Measurements from ENCODE around the gene PDE10A. TPM values are rescaled to one million over a fixed set of nuclear protein-coding genes. Genes with fewer than 3 reads are reported as not detected.

The PDE10A gene
- 0.31 and 0.44 TPM in 2 replicates for total RNA-seq (2021)
- long read RNA-seq: 0 reads

DNA sequence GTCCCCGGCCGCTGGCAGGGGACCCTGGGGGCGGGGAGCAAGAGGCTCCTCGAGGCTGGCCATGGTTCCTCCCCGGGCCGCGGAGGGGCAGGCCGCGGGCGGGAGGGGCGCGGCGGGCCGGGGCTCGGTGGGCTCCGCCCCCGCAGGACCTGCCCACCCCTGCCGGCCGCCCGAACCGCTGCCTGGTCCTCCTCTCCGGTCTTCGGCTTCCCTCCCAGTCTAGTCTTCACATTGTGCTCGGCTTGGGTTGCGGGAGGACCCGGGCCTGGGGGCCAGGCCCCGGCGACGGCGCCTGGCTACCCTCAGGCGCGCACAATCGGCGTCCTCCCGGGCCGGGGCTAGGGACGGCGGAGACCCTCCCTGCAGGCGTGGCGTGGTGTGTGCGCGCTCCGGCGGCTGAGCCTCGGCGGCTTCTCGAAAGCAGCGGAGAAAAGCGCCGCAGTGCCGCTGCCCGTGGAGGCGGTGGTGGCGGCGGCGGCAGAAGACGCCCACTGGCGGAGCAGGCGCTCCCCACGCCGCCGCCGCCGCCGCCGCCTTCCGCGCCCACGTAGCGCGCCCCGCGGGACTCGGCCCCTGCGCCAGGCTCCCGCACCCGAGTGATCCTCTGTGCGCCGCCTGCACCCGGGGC lies at the start of gene PDE10A:
Gene PDE10A (minus strand): TSS at position 493 of the 628 bp plus-strand sequence. CDS start 430 bp downstream, at position 63.
- no CpG with 5 or more reads among the region's 80 CpGs for WGBS (ENCODE audit: extremely low coverage, insufficient read length, low lambda C conversion rate)
- Histone ChIP-seq H3K4me1 (ENCODE audit: insufficient read depth, low read length) (peaks cover 2% of the 10 kb centered on the region), H3K14ac (ENCODE audit: insufficient read depth, low read length) (no peak within 1 kb of the TSS), H3T11ph (ENCODE audit: low read length) (no peak within 1 kb of the TSS), H3K27me3 (ENCODE audit: insufficient read depth, low read length) (peaks cover 61% of the 10 kb centered on the region), H3K79me1 (ENCODE audit: insufficient read depth, low read depth, low read length, poor library complexity, severe bottlenecking) (no peaks in the 10 kb centered on the region), H2BK20ac (ENCODE audit: low read depth, low read length, poor library complexity, severe bottlenecking) (no peak within 1 kb of the TSS), H3K4ac (ENCODE audit: low read depth, low read length) (no peak within 1 kb of the TSS), H4K8ac (replicated peaks; ENCODE audit: insufficient read length, low read depth, low read length) (no peak within 1 kb of the TSS), H3K9me3 (ENCODE audit: control insufficient read depth, low read depth, low read length) (no peaks in the 10 kb centered on the region), H2AFZ (ENCODE audit: low read length) (no peak within 1 kb of the TSS), H4K20me1 (ENCODE audit: control insufficient read depth, insufficient read depth, insufficient read length) (no peaks in the 10 kb centered on the region), H2BK5ac (ENCODE audit: insufficient read length, low read length) (no peak within 1 kb of the TSS), H3K18ac (ENCODE audit: insufficient read length, low read depth, low read length) (no peak within 1 kb of the TSS), H4K5ac (ENCODE audit: insufficient read length, low read depth, low read length) (no peak within 1 kb of the TSS), H2BK120ac (ENCODE audit: low read depth, low read length, poor library complexity, severe bottlenecking) (no peak within 1 kb of the TSS), H2BK12ac (ENCODE audit: insufficient read length, low read depth, low read length) (no peak within 1 kb of the TSS), H3K9ac (ENCODE audit: extremely low read depth, insufficient read length, low read length) (no peak within 1 kb of the TSS), H3K56ac (ENCODE audit: insufficient read length, low read depth, low read length) (no peak within 1 kb of the TSS), H2AK5ac (ENCODE audit: insufficient read length, low read length) (no peak within 1 kb of the TSS), H4K91ac (ENCODE audit: insufficient read length, low read depth, low read length) (no peak within 1 kb of the TSS), H3K79me2 (ENCODE audit: insufficient read depth, low read length) (no peaks in the 10 kb centered on the region), H3K4me2 (ENCODE audit: insufficient read depth, insufficient read length, low read length) (peak within 1 kb of the TSS; percentile 76), H3K23me2 (ENCODE audit: insufficient read length, low read depth, low read length, poor library complexity, severe bottlenecking) (peaks cover 25% of the 10 kb centered on the region), H3K23ac (ENCODE audit: insufficient read length, low read depth, low read length) (no peak within 1 kb of the TSS), H2BK15ac (ENCODE audit: low read depth, low read length) (no peak within 1 kb of the TSS), H3K27ac (ENCODE audit: insufficient read length, low read depth, low read length) (no peak within 1 kb of the TSS)
- Mint-ChIP-seq H3K36me3 (ENCODE audit: insufficient read depth in 1 of 3, low read depth in 3 of 3) (peaks cover 0 to 7% (median 0%) of the 10 kb centered on the region in 3 experiments; a peak in 2 of 7 replicates), H3K4me1 (peaks cover 27 to 39% of the 10 kb centered on the region in 2 experiments), H3K27ac (peak within 1 kb of the TSS in 1 of 3 experiments; percentile 55; a peak in 1 of 7 replicates), H3K4me3 (peak within 1 kb of the TSS; percentile 66 to 91), H3K9me3 (peaks cover 0 to 4% of the 10 kb centered on the region in 2 experiments; a peak in 2 of 5 replicates), H3K27me3 (ENCODE audit: low read depth) (peaks cover 84% of the 10 kb centered on the region)
- no peak for TF ChIP-seq CTCF (conservative IDR thresholded peaks at IDR 0.05)
- peak; percentile 65 for DNase-seq

Data from H9 (cell line).